ENCODE results near the gene MRPL12. TPM values are rescaled to one million over a fixed set of nuclear protein-coding genes. Genes with fewer than 3 reads are reported as not detected.

The MRPL12 gene
- total RNA-seq, 1 donor from 2014 or later: 11.6 TPM

- peaks cover 9% of the 10 kb centered on the region for H3K36me3 ChIP-seq (ENCODE audit: control insufficient read depth, insufficient read depth, low read length)
- TF ChIP-seq CTCF (IDR thresholded peaks at IDR 0.05; ENCODE audit: insufficient read depth, low read length, severe bottlenecking): no peak
- FAIRE-seq (no peak), DNase-seq (ENCODE audit: low read depth) (no peak)
- no peak overlapping the region for H3K4me3 ChIP-seq (ENCODE audit: low read depth, low read length)
- no peaks in the 10 kb centered on the region for H3K27me3 ChIP-seq (ENCODE audit: control insufficient read depth, insufficient read depth, low read length)
These were observed 14.6 kb downstream of the MRPL12 start for GRCh38 chr17:81717766-81718089.

- H3K27me3 ChIP-seq (ENCODE audit: control insufficient read depth, insufficient read depth, low read length): no peaks in the 10 kb centered on the region
- no peak for TF ChIP-seq CTCF (IDR thresholded peaks at IDR 0.05; ENCODE audit: insufficient read depth, low read length, severe bottlenecking)
- no peak for FAIRE-seq
- DNase-seq (ENCODE audit: low read depth): no peak
- H3K36me3 ChIP-seq (ENCODE audit: control insufficient read depth, insufficient read depth, low read length): peaks cover 8% of the 10 kb centered on the region
- no peak overlapping the region for H3K4me3 ChIP-seq (ENCODE audit: low read depth, low read length)
These were observed 16.5 kb downstream of the MRPL12 start for GRCh38 chr17:81719410-81720266.

- FAIRE-seq: no peak
- H3K27me3 ChIP-seq (ENCODE audit: control insufficient read depth, insufficient read depth, low read length): no peaks in the 10 kb centered on the region
- DNase-seq (ENCODE audit: low read depth): no peak
- no peak for TF ChIP-seq CTCF (IDR thresholded peaks at IDR 0.05; ENCODE audit: insufficient read depth, low read length, severe bottlenecking)
- no peak overlapping the region for H3K4me3 ChIP-seq (ENCODE audit: low read depth, low read length)
- H3K36me3 ChIP-seq (ENCODE audit: control insufficient read depth, insufficient read depth, low read length): peaks cover 8% of the 10 kb centered on the region
These were observed 17.3 kb downstream of the MRPL12 start for GRCh38 chr17:81720267-81721071.

- FAIRE-seq: no peak
- no peak for TF ChIP-seq CTCF (IDR thresholded peaks at IDR 0.05; ENCODE audit: insufficient read depth, low read length, severe bottlenecking)
- H3K27me3 ChIP-seq (ENCODE audit: control insufficient read depth, insufficient read depth, low read length): no peaks in the 10 kb centered on the region
- H3K4me3 ChIP-seq (ENCODE audit: low read depth, low read length): no peak overlapping the region
- peaks cover 3% of the 10 kb centered on the region for H3K36me3 ChIP-seq (ENCODE audit: control insufficient read depth, insufficient read depth, low read length)
- peak; percentile 22 for DNase-seq (ENCODE audit: low read depth)
These were observed 19.3 kb downstream of the MRPL12 start for GRCh38 chr17:81722184-81723120.

GRCh38 chr17:81723651-81724209 lies 20.6 kb downstream of the MRPL12 start:
- no peak overlapping the region for H3K4me3 ChIP-seq (ENCODE audit: low read depth, low read length)
- peak; percentile 49 for DNase-seq (ENCODE audit: low read depth)
- peak; percentile 97 for FAIRE-seq
- TF ChIP-seq CTCF (IDR thresholded peaks at IDR 0.05; ENCODE audit: insufficient read depth, low read length, severe bottlenecking): no peak
- H3K36me3 ChIP-seq (ENCODE audit: control insufficient read depth, insufficient read depth, low read length): peaks cover 1% of the 10 kb centered on the region
- H3K27me3 ChIP-seq (ENCODE audit: control insufficient read depth, insufficient read depth, low read length): no peaks in the 10 kb centered on the region
